Left lung (tissue), 10 donors: ENCODE results near the gene C17orf78. TPM values are rescaled to one million over a fixed set of nuclear protein-coding genes. Genes with fewer than 3 reads are reported as not detected.

Source experiments
- ATAC-seq: fragments of 200-7000 bp; cut with Tn5 transposase; one replicate; pipeline ENCODE4 v1.9.1; 2020; ENCODE audit warnings: moderate library complexity
- DNase-seq, 4 donors: peaks; one replicate each; pipeline ENCODE4 v3.0.0-alpha.2; 2013 to 2020
- H3K27ac ChIP-seq, 2 donors: fragments of 200-600 bp; sonication (generic) in 1 of 2; one replicate each; pipeline versions ENCODE4 v1.5.0 to v1.8.0; 2020 to 2021
- H3K27me3 ChIP-seq, 2 donors: fragments of 200-600 bp; sonication (generic) in 1 of 2; one replicate each; pipeline versions ENCODE4 v1.5.0 to v1.8.0; 2020 to 2021
- H3K36me3 ChIP-seq, 2 donors: fragments of 200-600 bp; sonication (generic) in 1 of 2; one replicate each; pipeline versions ENCODE4 v1.5.0 to v1.8.0; 2020 to 2021
- H3K4me1 ChIP-seq, 2 donors: fragments of 200-600 bp; one replicate each; pipeline ENCODE4 v1.8.0; 2021
- H3K4me3 ChIP-seq, 2 donors: fragments of 200-600 bp; sonication (generic) in 1 of 2; one replicate each; pipeline versions ENCODE4 v1.5.0 to v1.8.0; 2020 to 2021; ENCODE audit warnings: mild to moderate bottlenecking in 1 of 2
- H3K9me3 ChIP-seq, 2 donors: fragments of 200-600 bp; sonication (generic) in 1 of 2; one replicate each; pipeline versions ENCODE4 v1.5.0 to v1.8.0; 2020 to 2021
- CTCF ChIP-seq, 2 donors: fragments of 200-600 bp; sonication (generic) in 1 of 2; IDR thresholded peaks; one replicate each; pipeline versions ENCODE4 v1.5.0 to v1.8.0; 2021; ENCODE audit warnings: antibody characterized with exemption in 2 of 2
- intact Hi-C, 2 donors: fragments of 100-400 bp; cut with DNase I; formaldehyde crosslinking; loops; one replicate each; pipeline versions ENCODE4 v1.11.2 to v1.14.2; 2022
- polyA plus RNA-seq, 6 donors: library from polyadenylated mRNA; unstranded; fragments of 120-200 nt; gene quantifications; one replicate each; pipeline ENCODE4 v1.2.1, GENCODE V29; 2013; ENCODE audit not compliant: insufficient read length in 6 of 6
- total RNA-seq, 2 donors: library from RNA; stranded (reverse); fragmentation: NEBNext Ultra II Directional; extraction: Animal tissue kit (Norgen Biotek cat#: 25700); gene quantifications; one replicate each; pipeline ENCODE4 v1.2.1, GENCODE V29; 2021
- donor health status: DM: no; HTN: yes; CAD: no.
- donor health status: DM: no; HTN: no; CAD: no.

The C17orf78 gene
- total and polyA plus RNA-seq, 8 donors: 0.21 to 0.58 (median 0.35) TPM; not detected in 2

GRCh38 chr17:37422971-37423625, 47.3 kb downstream of the C17orf78 start:
- H3K4me3 ChIP-seq: no peak overlapping the region
- H3K27me3 ChIP-seq: no peaks in the 10 kb centered on the region
- H3K27ac ChIP-seq: no peak overlapping the region
- DNase-seq (no peak), ATAC-seq (no peak)
- no peak for TF ChIP-seq CTCF (IDR thresholded peaks at IDR 0.05)
- intact Hi-C loops: no loop called here
- peaks cover 0 to 87% of the 10 kb centered on the region in 2 donors for H3K36me3 ChIP-seq
- H3K9me3 ChIP-seq: no peaks in the 10 kb centered on the region
- H3K4me1 ChIP-seq: no peaks in the 10 kb centered on the region

- ATAC-seq (no peak), DNase-seq (no peak)
- Histone ChIP-seq H3K9me3 (no peaks in the 10 kb centered on the region), H3K36me3 (peaks cover 0 to 76% of the 10 kb centered on the region in 2 donors), H3K4me3 (no peak overlapping the region), H3K27ac (no peak overlapping the region), H3K4me1 (no peaks in the 10 kb centered on the region), H3K27me3 (no peaks in the 10 kb centered on the region)
- intact Hi-C loops: no loop called here
- no peak for TF ChIP-seq CTCF (IDR thresholded peaks at IDR 0.05)
These were observed 49.5 kb downstream of the C17orf78 start for GRCh38 chr17:37425268-37425667.

GRCh38 chr17:37429039-37429438, 53.3 kb downstream of the C17orf78 start:
- Histone ChIP-seq H3K4me1 (no peaks in the 10 kb centered on the region), H3K27ac (no peak overlapping the region), H3K27me3 (no peaks in the 10 kb centered on the region), H3K36me3 (peaks cover 0 to 80% of the 10 kb centered on the region in 2 donors), H3K4me3 (no peak overlapping the region), H3K9me3 (no peaks in the 10 kb centered on the region)
- intact Hi-C loops: no loop called here
- no peak for TF ChIP-seq CTCF (IDR thresholded peaks at IDR 0.05)
- DNase-seq (no peak), ATAC-seq (no peak)

- no peak for DNase-seq
- no peak for ATAC-seq
- Histone ChIP-seq H3K4me1 (no peaks in the 10 kb centered on the region), H3K36me3 (peaks cover 0 to 80% of the 10 kb centered on the region in 2 donors), H3K27me3 (no peaks in the 10 kb centered on the region), H3K27ac (no peak overlapping the region), H3K4me3 (no peak overlapping the region), H3K9me3 (no peaks in the 10 kb centered on the region)
- TF ChIP-seq CTCF (IDR thresholded peaks at IDR 0.05): no peak
- intact Hi-C loops: no loop called here
These were observed 53.7 kb downstream of the C17orf78 start for GRCh38 chr17:37429453-37429852.

- no peak for ATAC-seq
- intact Hi-C loops: no loop called here
These were observed 54.4 kb downstream of the C17orf78 start for GRCh38 chr17:37430051-37430627.

More at GRCh38 chr17:37430051-37430627, 54.4 kb downstream of the C17orf78 start:
- no peaks in the 10 kb centered on the region for H3K27me3 ChIP-seq
- TF ChIP-seq CTCF (IDR thresholded peaks at IDR 0.05): no peak
- H3K4me3 ChIP-seq: no peak overlapping the region
- no peak for DNase-seq
- H3K9me3 ChIP-seq: no peaks in the 10 kb centered on the region
- H3K27ac ChIP-seq: no peak overlapping the region
- H3K4me1 ChIP-seq: no peaks in the 10 kb centered on the region
- H3K36me3 ChIP-seq: peaks cover 0 to 80% of the 10 kb centered on the region in 2 donors
